ENCODE measurements around the gene VDAC1. TPM values are rescaled to one million over a fixed set of nuclear protein-coding genes. Genes with fewer than 3 reads are reported as not detected.

The VDAC1 gene
- total RNA-seq, 1 experiment from 2014 or later: 395 TPM

GRCh38 chr5:133967124-133967523, 37.7 kb downstream of the VDAC1 start:
- ChIA-PET CTCF (no interaction called here), POLR2A (interaction anchor here (0.6 kb wide), 2 partner anchors 198 to 511 kb away, joined by 3 read pairs; no protein-coding TSS in a partner anchor)
- H3K27me3 ChIP-seq (ENCODE audit: control insufficient read depth, insufficient read depth, low read length): no peaks in the 10 kb centered on the region
- peaks cover 5% of the 10 kb centered on the region for H3K4me1 ChIP-seq (ENCODE audit: control insufficient read depth, insufficient read depth, low read length)
- peak overlapping the region; percentile 92 for H3K27ac ChIP-seq (ENCODE audit: low read length)
- H3K4me3 ChIP-seq (ENCODE audit: low read depth in 2 of 2, low read length in 2 of 2): peak overlapping the region; percentile 91 to 92
- intact Hi-C loops (cut with micrococcal nuclease; ENCODE audit: unreplicated experiment) (no loop called here), in situ Hi-C loops (cut with HindIII; ENCODE audit: low pct_unique_long_range_greater_than_20kb, low sequenced_read_pairs) (no loop called here)
- H3K36me3 ChIP-seq (ENCODE audit: control insufficient read depth, insufficient read depth, low read length): no peaks in the 10 kb centered on the region
- BruUV-seq (replicated peaks): no TSS peak
- DNase-seq (ENCODE audit: low read depth, low spot score) (no peak), ATAC-seq (no peak)
- no peaks in the 10 kb centered on the region for H3K9me3 ChIP-seq (ENCODE audit: control insufficient read depth, insufficient read depth, low read depth, low read length)
- TF ChIP-seq CTCF (IDR thresholded peaks at IDR 0.05) (no peak), REST (IDR thresholded peaks at IDR 0.05; ENCODE audit: insufficient read depth in 1 of 2, low read depth in 2 of 2, low read length in 1 of 2) (no peak), POLR2AphosphoS5 (IDR thresholded peaks at IDR 0.05; ENCODE audit: low read depth, low read length) (no peak), TCF7L2 (IDR thresholded peaks at IDR 0.05; ENCODE audit: low read depth, low read length) (no peak), SIN3A (IDR thresholded peaks at IDR 0.05; ENCODE audit: borderline replicate concordance, insufficient read depth, low read depth, low read length) (no peak)

- Histone ChIP-seq H3K36me3 (ENCODE audit: control insufficient read depth, insufficient read depth, low read length) (no peaks in the 10 kb centered on the region), H3K4me3 (ENCODE audit: low read depth in 2 of 2, low read length in 2 of 2) (no peak overlapping the region), H3K27me3 (ENCODE audit: control insufficient read depth, insufficient read depth, low read length) (no peaks in the 10 kb centered on the region), H3K4me1 (ENCODE audit: control insufficient read depth, insufficient read depth, low read length) (peaks cover 5% of the 10 kb centered on the region), H3K9me3 (ENCODE audit: control insufficient read depth, insufficient read depth, low read depth, low read length) (no peaks in the 10 kb centered on the region), H3K27ac (ENCODE audit: low read length) (no peak overlapping the region)
- TF ChIP-seq TCF7L2 (IDR thresholded peaks at IDR 0.05; ENCODE audit: low read depth, low read length) (no peak), POLR2AphosphoS5 (IDR thresholded peaks at IDR 0.05; ENCODE audit: low read depth, low read length) (no peak), SIN3A (IDR thresholded peaks at IDR 0.05; ENCODE audit: borderline replicate concordance, insufficient read depth, low read depth, low read length) (no peak), REST (IDR thresholded peaks at IDR 0.05; ENCODE audit: insufficient read depth in 1 of 2, low read depth in 2 of 2, low read length in 1 of 2) (no peak), CTCF (IDR thresholded peaks at IDR 0.05) (no peak)
- ATAC-seq: no peak
- in situ Hi-C loops (cut with HindIII; ENCODE audit: low pct_unique_long_range_greater_than_20kb, low sequenced_read_pairs): no loop called here
- intact Hi-C loops (cut with micrococcal nuclease; ENCODE audit: unreplicated experiment): no loop called here
- POLR2A ChIA-PET: interaction anchor here (0.6 kb wide), 1 partner anchor 41 kb away, joined by 3 read pairs; no protein-coding TSS in a partner anchor
- CTCF ChIA-PET: no interaction called here
- no peak for DNase-seq (ENCODE audit: low read depth, low spot score)
- BruUV-seq (replicated peaks): TSS peak; percentile 26
Measured at GRCh38 chr5:133966090-133966489, 38.7 kb downstream of the VDAC1 start.
